NCI-H1105 treated with DMSO at 0.1 percent for 48 hours (cell line): ENCODE results near the gene ZNF93.
"Not testable (repeated sequence)": the region's sequence is repeated elsewhere in the genome, so short reads cannot be mapped to it uniquely, and the experiment has no call there.

ENCODE experiments used
- DNase-seq: peaks from one replicate; lab custom pipeline; 2025; lab: John Stamatoyannopoulos, UW

Gene ZNF93

DNA sequence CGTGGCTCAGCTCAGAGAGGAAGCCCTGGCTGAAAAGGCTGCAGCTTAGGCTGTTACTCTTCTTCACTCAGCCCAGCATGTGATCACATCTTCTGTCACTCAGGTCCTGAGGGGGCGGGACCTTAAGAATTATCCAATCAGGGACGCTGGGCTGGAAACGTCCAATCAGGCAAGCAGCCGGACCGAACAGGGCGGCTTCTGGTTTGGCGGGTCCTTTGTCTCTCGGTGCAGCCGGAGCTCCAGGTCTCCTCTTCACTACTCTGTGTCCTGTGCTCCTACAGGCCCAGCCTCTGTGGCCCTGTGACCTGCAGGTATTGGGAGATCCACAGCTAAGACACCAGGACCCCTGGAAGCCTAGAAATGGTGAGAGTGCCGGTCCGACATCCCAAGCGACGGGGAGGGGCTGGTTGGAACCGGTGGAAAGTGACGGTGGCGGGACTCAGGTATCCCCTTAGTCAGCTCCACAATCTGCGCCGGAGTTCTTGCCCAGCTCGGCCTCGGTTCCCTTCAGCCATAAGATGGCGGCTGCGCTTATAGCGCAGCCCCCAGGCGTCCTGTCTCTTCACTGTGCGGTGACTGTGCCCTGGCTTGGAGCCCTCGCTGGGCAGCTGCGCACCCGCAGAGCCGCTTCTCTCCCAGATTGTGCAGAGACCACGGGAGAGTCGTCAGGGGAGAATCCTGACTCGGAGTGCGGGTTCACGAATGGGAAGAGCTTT lies at the start of gene ZNF93:
Gene ZNF93, plus strand, starts transcription at position 218 of the 716 bp plus-strand sequence. Its CDS starts 143 bp downstream, at position 361.
- DNase-seq = peak; percentile 98

DNA sequence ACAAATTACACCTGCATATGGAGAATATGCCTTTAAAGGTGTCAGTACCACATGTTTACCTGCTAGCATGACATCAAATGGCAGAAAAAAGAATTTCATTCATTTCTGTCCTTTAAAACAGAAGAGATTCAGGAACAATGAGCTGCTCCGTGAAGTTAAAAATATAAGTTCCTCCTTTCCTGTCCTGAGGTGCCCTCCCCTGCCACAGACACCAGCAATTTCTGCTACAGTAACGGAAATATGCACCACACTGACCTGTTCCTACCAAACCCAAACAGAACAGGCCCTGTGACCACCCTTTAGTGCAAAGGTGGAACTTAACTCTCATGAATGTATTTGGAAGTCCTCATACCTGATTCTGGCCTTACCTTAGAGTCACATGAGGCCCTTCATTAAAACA lies 49.0 kb upstream of the ZNF93 start:
- DNase-seq = not testable (repeated sequence)

DNA sequence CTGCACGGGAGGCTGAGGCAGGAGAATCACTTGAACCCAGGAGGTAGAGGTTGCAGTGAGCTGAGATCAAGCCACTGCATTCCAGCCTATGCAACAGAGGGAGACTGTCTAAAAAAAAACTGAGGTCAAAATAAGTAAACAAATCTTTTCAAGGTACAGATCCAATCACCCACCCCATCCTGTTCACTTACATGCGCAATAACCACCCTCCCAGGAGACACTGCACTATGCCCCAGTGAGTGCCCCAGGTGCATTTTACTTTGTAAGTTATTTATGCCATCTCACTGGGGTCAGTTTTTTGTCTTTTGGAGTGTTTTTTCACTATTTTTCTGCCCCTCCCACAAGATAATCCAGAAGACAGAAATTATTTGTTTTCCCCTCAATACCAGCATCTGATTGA lies 42.0 kb upstream of the ZNF93 start:
- DNase-seq = no peak

DNA sequence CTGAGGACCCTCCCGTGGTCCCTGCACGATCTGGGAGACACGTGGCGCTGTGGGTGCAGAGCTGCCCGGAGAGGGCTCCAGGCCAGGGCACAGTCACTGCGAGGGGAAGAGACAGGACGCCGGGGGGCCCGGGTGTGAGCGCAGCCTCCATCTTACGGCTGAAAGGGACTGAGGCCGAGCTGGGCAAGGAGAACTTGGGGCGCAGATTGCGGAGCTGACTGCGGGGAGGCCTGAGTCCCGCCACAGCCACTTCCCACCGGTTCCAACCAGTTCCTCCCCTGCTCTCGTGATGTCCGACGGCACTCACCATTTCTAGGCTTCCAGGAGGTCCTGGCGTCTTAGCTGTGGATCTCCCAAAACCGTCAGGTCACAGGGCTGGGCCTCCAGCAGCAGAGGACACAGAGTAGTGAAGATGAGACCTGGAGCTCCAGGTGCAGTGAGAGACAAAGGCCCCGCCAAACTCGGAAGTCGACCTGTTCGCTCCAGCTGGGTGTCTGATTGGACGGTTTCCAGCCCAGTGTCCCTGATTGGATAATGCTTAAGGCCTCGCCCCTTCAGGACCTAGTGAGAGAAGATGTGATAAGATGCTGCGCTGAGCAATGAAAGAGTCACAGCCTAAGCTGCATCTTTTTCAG lies 39.9 kb upstream of the ZNF93 start:
- no peak for DNase-seq

DNA sequence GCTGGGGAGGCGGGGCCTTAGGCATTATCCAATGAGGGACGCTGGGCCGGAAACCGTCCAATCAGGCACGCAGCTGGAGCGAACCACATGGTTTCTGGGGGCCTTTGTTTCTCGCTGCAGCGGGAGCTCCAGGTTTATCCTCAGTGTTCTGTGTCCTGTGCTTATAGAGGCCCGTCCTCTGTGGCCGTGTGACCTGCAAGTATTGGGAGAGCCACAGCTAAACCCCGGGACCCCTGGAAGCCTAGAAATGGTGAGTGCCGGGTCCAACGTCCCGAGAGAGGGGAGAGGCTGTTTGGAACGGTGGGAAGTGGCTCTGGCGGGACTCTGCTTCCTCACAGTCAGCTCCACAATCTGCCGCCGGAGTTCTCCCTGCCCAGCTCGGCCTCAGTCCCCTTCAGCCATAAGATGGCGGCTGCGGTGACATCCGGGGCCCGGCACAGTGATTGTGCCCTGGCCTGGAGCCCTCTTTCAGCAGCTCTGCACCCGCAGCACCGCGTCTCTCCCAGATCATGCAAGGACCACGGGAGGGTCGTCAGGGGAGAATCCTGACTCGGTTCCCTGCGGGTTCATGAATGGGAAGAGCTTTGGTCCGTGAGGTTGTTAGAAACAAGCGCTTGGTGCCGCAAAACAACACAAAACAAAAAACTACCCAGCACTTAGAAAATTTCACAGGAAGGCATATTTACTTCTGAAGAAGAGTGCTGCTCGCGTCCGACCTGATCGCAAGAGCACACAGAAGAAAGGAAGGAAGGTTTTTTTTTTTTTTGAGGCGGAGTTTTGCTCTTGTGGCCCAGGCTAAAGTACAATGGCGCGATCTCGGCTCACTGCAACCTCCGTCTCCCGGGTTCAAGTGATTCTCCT lies 34.8 kb upstream of the ZNF93 start, which contains the start of gene ZNF253:
Gene ZNF253, plus strand, starts transcription at position 133 of the 861 bp plus-strand sequence. Its CDS starts 115 bp downstream, at position 248.
- peak; percentile 97 for DNase-seq

DNA sequence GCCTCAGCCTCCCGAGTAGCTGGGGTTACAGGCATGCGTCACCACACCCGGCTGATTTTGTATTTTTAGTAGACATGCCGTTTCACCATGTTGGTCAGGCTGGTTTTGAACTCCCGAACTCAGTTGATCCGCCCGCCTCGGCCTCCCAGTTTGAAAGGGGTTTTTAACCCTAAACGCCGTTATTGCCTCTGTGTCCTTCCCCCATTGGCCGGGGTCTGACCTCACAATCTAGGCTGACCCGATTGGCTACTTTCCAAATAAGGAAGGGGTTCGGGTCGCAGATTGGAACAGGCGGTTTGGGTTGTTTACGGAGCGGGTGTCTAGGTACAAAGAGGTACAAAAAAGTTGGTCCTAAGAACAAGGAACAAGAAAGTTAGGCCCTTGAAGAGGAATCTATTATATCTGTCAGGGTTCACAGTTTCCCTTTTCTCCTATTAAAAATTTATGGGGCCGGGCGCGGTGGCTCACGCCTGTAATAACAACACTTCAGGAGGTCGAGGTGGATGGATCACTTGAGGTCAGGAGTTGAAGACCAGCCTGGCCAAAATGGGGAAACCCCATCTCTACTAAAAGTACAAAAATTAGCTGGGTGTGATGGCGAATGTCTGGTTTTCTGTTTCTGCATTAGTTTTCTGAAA lies 34.0 kb upstream of the ZNF93 start:
- peak; percentile 30 for DNase-seq

DNA sequence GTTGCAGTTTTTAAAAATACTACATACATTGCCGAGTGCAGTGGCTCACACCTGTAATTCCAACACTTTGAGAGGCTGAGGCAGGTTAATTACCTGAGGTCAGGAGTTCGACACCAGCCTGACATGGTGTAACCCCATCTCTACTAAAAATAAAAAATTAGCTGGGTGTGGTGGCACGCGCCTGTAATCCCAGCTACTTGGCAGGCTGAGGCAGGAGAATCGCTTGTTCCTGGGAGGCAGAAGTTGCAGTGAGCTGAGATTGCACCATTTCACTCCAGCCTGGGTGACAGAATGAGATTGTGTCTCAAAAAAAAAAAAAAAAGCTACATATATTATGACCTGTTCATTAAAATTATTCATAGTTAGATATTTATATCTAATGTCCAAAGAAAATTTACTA lies 30.7 kb upstream of the ZNF93 start:
- DNase-seq = not testable (repeated sequence)

DNA sequence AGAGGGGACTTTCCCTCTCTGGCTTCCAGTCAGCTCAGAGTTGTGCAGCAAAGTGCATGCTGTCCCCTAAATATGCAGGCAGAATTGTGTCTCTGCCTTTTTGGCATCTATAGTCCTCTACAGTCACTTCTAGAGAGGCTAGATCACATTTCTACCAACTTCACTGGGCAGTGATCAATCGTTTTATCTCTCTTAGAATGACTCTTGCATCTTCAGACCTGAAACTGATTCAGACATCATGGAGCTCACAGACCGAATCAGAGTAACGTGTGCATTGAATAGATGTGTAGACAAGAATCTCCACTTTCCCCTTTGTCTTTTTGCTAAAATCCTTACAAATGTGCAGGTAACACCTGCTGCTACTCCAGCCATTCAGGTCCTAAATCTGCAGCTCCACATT lies 28.8 kb upstream of the ZNF93 start:
- no peak for DNase-seq

DNA sequence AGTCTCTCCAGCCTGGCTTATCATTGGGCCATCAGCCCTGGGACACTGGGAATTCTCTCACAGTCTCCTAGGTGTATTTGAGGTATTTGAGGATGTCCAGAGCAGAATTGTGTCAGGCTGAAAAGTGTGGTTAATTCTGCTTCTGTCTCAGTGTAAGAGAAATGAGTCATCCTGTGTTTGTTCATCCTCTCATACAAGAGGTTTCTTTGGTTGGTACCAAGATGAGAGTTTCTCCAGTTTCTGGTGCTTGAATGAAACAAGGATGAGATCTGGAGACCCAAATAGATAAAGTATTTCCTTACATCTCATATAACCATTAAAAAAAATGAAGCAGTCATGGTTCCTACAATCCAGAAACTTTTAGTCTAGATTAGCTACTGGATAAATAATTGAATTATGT lies 27.4 kb upstream of the ZNF93 start:
- no peak for DNase-seq

DNA sequence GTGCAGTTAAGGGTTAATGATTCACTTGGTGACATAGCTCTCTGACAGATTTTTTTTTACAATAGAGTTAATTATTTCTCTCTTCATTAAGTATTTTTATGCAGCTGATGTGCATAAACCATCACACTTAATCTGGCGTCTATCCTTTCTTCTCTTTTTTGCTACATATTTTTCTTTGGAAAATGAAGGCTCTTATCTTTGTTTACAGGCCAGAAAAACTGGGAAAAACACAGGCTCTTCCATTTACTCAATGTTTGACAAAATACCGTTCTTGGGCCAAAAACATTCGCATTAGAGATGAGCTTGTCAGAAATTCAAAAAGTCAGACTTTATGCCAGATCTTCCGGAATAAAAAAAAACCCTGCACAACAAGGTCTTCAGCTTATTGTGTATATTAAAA lies 23.0 kb upstream of the ZNF93 start:
- DNase-seq = no peak

DNA sequence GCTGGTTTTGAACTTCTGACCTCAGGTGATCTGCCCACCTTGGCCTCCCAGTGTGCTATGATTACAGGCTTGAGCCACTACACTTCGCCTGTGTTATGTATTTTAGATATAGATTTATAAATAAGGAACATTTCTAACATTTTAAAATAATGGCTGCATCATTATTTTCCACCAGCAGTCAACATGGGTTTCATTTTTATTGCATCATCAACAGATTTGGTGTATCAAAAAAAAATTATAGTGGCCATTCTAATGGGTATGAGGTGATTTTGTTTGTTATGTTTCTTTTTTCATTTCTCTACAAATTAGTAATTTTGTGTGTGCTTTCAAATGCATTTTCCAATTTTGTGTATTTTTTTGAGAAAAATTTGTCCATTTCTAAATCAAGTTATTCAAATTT lies 16.2 kb upstream of the ZNF93 start:
- no peak for DNase-seq

DNA sequence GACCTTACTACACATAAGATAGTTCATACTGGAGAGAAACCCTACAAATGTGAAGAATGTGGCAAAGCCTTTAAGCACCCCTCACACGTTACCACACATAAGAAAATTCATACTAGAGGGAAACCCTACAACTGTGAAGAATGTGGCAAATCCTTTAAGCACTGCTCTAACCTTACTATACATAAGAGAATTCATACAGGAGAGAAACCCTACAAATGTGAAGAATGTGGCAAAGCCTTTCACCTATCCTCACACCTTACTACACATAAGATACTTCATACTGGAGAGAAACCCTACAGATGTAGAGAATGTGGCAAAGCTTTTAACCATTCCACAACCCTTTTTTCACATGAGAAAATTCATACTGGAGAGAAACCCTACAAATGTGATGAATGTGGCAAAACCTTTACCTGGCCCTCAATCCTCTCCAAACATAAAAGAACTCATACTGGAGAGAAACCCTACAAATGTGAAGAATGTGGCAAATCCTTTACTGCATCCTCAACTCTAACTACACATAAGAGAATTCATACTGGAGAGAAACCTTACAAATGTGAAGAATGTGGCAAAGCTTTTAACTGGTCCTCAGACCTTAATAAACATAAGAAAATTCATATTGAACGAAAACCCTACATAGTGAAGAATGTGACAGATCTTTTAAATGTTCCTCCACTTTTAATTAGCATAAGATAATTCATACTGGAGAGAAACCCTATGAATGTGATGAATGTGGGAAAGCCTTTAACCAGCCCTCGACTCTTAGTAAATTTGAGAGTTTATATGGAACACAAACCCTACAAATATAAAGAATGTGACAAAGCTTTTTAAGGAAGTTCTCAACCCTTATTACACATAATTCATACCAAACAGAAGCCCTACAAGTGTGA lies 8.4 kb upstream of the ZNF93 start:
- DNase-seq = not testable (repeated sequence)

DNA sequence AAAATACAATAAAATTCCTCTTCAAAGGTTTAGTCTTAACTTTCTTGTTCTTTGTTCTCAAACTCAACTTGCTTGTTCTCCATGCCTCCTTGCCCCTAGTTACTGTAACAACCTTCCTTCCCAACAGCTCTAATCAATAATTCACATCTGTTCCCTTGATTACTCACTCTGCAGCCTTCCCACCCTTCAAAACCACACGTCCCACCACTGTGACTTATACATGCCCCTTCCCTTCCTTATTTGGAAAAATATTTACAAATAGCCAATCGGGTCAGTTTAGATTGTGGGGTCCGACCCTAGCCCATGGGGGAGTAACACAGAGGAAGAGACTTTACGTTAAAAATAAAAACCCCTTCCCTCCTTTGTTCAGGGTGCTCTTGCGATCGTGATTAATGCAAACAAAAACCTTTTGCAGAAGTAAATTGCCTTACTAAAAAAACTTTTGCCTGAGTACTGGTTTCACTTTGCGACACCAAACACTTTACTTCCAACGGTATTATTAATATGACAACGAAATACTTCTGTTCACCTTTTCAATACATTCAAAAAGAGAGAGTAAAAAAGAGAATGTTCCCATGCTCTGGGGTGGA lies 512 bp upstream of the ZNF93 start:
- DNase-seq = peak; percentile 62

DNA sequence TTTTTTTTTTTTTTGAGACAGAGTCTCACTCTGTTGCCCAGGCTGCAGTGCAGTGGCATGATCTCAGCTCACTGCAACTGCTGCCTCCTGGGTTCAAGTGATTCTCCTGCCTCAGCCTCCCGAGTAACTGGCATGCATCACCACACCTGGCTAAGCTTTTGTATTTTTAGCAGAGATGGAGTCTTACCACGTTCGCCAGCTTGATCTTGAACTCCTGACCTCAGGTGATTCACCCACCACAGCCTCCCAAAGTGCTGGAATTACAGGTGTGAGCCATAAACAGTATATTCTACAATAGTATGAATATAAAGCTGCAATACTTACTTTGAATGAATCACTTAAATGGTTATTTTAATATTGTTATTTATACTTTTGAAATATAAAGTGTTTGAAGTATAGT lies 6.8 kb downstream of the ZNF93 start:
- DNase-seq = not testable (repeated sequence)

DNA sequence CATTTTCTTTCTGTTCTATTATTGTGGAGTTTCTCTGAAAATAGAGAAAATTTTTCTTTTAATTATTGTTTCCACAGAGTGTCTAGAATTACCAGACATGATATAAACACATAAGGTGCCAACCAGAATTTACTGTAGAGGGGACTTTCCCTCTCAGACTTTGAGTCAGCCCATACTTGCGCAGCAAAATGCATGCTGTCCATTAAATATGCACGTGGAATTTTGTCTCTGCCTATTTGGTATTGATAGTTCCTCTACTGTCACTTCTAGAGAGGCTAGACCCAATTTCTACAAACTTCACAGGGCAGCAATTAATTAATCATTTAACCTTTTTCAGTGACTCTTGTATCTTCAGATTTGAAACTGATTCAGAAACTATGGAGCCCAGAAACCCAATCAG lies 8.9 kb downstream of the ZNF93 start:
- no peak for DNase-seq

DNA sequence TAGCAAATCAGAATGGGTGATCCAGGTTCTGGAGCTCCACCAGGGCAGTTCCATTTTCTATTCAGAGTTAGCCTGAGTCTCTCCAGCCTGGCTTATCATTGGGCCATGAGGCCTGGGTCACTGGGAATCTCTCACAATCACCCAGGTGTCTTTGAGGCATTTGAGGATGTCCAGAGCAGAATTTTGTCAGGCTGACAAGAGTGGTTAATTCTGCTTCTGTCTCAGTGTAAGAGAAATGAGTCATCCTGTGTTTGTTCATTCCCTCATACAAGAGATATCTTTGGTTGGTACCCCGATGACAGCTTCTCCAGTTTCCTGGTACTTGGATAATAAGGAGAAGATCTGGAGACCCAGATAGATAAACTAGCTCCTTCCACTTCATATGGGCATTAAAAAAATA lies 10.4 kb downstream of the ZNF93 start:
- no peak for DNase-seq

DNA sequence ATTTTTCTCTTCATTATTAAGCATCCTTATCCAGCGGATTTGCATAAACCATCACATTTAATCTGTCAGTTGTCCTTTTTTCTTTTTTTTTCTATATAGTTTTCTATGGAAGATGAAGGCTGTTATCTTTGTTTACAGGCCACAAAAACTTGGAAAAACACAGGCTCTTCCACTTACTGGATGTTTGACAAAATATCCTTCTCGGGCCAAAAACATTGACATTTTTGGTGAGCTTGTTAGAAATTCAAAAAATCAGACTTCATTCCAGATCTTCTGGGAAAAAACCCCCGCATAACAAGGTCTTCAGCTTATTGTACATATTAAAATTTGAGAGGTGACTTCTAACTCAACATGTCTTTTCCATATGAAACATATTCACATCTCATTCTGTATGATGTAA lies 13.8 kb downstream of the ZNF93 start:
- no peak for DNase-seq

DNA sequence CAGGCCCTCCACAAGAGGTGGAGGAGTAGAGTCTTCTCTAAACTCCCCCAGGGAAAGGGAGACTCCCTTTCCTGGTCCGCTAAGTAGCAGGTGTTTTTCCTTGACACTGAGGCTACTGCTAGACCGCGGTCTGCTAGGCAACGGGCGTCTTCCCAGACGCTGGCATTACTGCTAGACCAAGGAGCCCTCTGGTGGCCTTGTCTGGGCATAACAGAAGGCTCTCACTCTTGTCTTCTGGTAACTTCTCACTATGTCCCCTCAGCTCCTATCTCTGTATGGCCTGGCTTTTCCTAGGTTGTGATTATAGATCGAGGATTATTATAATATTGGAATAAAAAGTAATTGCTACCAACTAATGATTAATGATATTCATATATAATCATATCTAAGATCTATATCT lies 29.7 kb downstream of the ZNF93 start:
- DNase-seq = not testable (repeated sequence)

DNA sequence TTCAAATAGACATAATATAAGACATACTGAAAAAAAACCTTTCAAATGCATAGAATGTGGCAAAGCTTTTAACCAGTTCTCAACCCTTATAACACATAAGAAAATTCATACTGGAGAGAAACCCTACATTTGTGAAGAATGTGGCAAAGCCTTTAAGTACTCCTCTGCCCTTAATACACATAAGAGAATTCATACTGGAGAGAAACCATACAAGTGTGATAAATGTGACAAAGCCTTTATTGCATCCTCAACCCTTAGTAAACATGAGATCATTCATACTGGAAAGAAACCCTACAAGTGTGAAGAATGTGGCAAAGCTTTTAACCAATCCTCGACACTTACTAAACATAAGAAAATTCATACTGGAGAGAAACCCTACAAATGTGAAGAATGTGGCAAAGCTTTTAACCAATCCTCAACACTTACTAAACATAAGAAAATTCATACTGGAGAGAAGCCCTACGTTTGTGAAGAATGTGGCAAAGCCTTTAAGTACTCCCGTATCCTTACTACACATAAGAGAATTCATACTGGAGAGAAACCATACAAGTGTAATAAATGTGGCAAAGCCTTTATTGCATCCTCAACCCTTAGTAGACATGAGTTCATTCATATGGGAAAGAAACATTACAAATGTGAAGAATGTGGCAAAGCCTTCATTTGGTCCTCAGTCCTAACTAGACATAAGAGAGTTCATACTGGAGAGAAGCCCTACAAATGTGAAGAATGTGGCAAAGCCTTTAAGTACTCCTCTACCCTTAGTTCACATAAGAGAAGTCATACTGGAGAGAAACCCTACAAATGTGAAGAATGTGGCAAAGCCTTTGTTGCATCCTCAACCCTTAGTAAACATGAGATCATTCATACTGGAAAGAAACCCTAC lies 32.9 kb downstream of the ZNF93 start:
- not testable (repeated sequence) for DNase-seq

DNA sequence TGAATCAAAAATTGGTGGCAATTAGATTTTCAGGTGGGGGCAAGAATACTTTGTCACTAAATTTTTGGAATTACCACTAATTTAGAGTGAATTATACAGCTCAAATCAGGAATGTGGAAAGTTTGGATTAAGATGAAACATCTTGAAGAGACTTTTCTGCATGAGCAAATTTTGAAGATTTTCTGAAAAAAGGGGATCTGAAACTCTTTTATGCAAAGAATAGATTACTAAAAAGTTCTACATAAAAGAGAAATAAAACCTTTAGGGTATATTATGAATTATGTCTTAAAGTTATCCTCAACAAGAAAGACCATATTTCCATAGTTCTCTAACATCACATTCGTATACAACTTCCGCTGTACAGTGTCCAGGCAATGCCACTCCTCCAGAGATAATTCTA lies 36.7 kb downstream of the ZNF93 start:
- DNase-seq = no peak
